CD4-positive, alpha-beta T cell (primary cell): Measurements from ENCODE around the gene SERPIND1. TPM values are rescaled to one million over a fixed set of nuclear protein-coding genes. Genes with fewer than 3 reads are reported as not detected.
"Not testable (repeated sequence)": the region's sequence is repeated elsewhere in the genome, so short reads cannot be mapped to it uniquely, and the experiment has no call there.

ENCODE experiments used
- ATAC-seq: fragments of 200-7000 bp; cut with Tn5 transposase; one replicate; pipeline ENCODE4 v1.10.0; 2022; ENCODE audit warnings: mild to moderate bottlenecking; ENCODE audit not compliant: poor library complexity
- CTCF ChIA-PET: fragments of 350-600 bp; sonication (Branson Sonifier 250); formaldehyde crosslinking; loops from one replicate; lab custom pipeline; 2021; ENCODE audit warnings: antibody characterized with exemption, inconsistent platforms; lab: Charles Lee
- POLR2A ChIA-PET: fragments of 350-600 bp; sonication (Branson Sonifier 250); formaldehyde crosslinking; loops from one replicate; lab custom pipeline; 2021; ENCODE audit warnings: antibody characterized with exemption, inconsistent platforms; lab: Charles Lee
- DNase-seq, 14 experiments: peaks; one replicate each; pipeline ENCODE4 v3.0.0-alpha.2; 2013 to 2020; ENCODE audit warnings: mixed read lengths in 2 of 14
- H3K27ac ChIP-seq, 2 donors: one replicate each; pipeline versions ENCODE4 v1.5.1 to v1.7.0; 2013; ENCODE audit warnings: low read length in 2 of 2, low read depth in 1 of 2, mild to moderate bottlenecking in 1 of 2
- H3K27me3 ChIP-seq, 2 experiments: 1 replicate in 1 of 2; 2 replicates in 1 of 2; pipeline versions ENCODE4 v1.6.1 to v1.7.0; 2013; ENCODE audit warnings: low read length in 2 of 2, control low read depth in 1 of 2, mild to moderate bottlenecking in 1 of 2, moderate library complexity in 1 of 2; ENCODE audit not compliant: insufficient read depth in 2 of 2, control insufficient read depth in 1 of 2
- H3K36me3 ChIP-seq: one replicate; pipeline ENCODE4 v1.6.1; 2013; ENCODE audit warnings: low read length, control low read depth; ENCODE audit not compliant: insufficient read depth
- H3K4me1 ChIP-seq: one replicate; pipeline ENCODE4 v1.6.1; 2013; ENCODE audit warnings: low read length, control low read depth; ENCODE audit not compliant: insufficient read depth
- H3K4me3 ChIP-seq: one replicate; pipeline ENCODE4 v1.5.1; 2013; ENCODE audit warnings: mild to moderate bottlenecking, low read length, moderate library complexity
- H3K9me3 ChIP-seq, 2 experiments: 1 replicate in 1 of 2; 2 replicates in 1 of 2; pipeline versions ENCODE4 v1.6.1 to v1.7.0; 2013; ENCODE audit warnings: low read length in 2 of 2, mild to moderate bottlenecking in 2 of 2, control low read depth in 1 of 2, moderate library complexity in 1 of 2; ENCODE audit not compliant: control insufficient read depth in 1 of 2, insufficient read depth in 1 of 2
- H3K27ac Mint-ChIP-seq: one replicate; pipeline ENCODE4 v1.8.0; 2020; ENCODE audit warnings: mixed read lengths
- H3K27me3 Mint-ChIP-seq: one replicate; pipeline ENCODE4 v1.8.0; 2021; ENCODE audit warnings: mixed read lengths
- H3K36me3 Mint-ChIP-seq: one replicate; pipeline ENCODE4 v1.8.0; 2021; ENCODE audit warnings: low read depth, mixed read lengths
- H3K4me1 Mint-ChIP-seq: one replicate; pipeline ENCODE4 v1.8.0; 2021; ENCODE audit warnings: low read depth, mixed read lengths
- H3K4me3 Mint-ChIP-seq: one replicate; pipeline ENCODE4 v1.8.0; 2020; ENCODE audit warnings: mild to moderate bottlenecking, mixed read lengths
- H3K9me3 Mint-ChIP-seq: one replicate; pipeline ENCODE4 v1.8.0; 2020; ENCODE audit warnings: mixed read lengths
- intact Hi-C, 2 experiments: fragments of 100-400 bp; cut with DNase I in 1 of 2; cut with micrococcal nuclease in 1 of 2; formaldehyde crosslinking; loops; one replicate each; pipeline versions ENCODE4 v1.15.1 to v1.9.0; 2023 to 2025; cut with DNase I, micrococcal nuclease
- total RNA-seq, 174 experiments: library from RNA in 2 of 174; stranded (reverse) in 2 of 174; gene quantifications; one replicate each; pipeline ENCODE4 v1.2.3 and lab custom pipeline; 2021 to 2026
- TF ChIP-seq, protein P1 (sequence below): fragments of 200-600 bp; IDR thresholded peaks from one replicate; pipeline ENCODE4 v1.8.0; 2022; ENCODE audit warnings: antibody characterized with exemption, mild to moderate bottlenecking

The SERPIND1 gene
- total RNA-seq, 2 experiments from 2014 or later: not detected

DNA sequence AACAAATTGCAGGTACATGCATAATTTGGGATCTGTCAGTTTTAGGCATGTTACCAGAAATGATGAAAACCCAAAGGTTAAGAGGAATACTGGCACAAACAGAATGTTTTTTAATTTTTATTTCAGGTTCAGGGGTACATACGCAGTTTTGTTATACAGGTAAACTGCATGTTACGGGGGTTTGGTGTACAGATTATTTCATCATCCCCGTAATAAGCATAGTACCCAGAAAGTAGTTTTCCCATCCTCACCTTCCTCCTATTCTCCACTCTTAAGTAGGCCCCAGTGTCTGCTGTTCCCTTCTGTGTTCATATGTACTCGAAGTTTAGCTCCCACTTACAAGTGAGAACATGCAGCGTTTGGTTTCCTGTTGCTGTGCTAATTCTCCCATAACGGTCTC, 51.7 kb downstream of the SERPIND1 start:
- Histone ChIP-seq H3K36me3 (peaks cover 51% of the 10 kb centered on the region), H3K27me3 (no peaks in the 10 kb centered on the region), H3K27ac (no peak overlapping the region), H3K4me1 (no peaks in the 10 kb centered on the region), H3K4me3 (no peak overlapping the region), H3K9me3 (no peaks in the 10 kb centered on the region)
- Mint-ChIP-seq H3K4me1 (no peaks in the 10 kb centered on the region), H3K4me3 (no peak overlapping the region), H3K27me3 (no peaks in the 10 kb centered on the region), H3K36me3 (peaks cover 82% of the 10 kb centered on the region), H3K27ac (no peak overlapping the region), H3K9me3 (no peaks in the 10 kb centered on the region)
- CTCF ChIA-PET: no interaction called here
- ATAC-seq: no peak
- TF ChIP-seq, protein P1, sequence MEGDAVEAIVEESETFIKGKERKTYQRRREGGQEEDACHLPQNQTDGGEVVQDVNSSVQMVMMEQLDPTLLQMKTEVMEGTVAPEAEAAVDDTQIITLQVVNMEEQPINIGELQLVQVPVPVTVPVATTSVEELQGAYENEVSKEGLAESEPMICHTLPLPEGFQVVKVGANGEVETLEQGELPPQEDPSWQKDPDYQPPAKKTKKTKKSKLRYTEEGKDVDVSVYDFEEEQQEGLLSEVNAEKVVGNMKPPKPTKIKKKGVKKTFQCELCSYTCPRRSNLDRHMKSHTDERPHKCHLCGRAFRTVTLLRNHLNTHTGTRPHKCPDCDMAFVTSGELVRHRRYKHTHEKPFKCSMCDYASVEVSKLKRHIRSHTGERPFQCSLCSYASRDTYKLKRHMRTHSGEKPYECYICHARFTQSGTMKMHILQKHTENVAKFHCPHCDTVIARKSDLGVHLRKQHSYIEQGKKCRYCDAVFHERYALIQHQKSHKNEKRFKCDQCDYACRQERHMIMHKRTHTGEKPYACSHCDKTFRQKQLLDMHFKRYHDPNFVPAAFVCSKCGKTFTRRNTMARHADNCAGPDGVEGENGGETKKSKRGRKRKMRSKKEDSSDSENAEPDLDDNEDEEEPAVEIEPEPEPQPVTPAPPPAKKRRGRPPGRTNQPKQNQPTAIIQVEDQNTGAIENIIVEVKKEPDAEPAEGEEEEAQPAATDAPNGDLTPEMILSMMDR: no peak
- intact Hi-C loops: no loop called here
- DNase-seq: no peak
- POLR2A ChIA-PET: no interaction called here

- intact Hi-C loops, H3K27me3 Mint-ChIP-seq, ATAC-seq, H3K27ac Mint-ChIP-seq, H3K4me3 ChIP-seq, POLR2A ChIA-PET, H3K4me3 Mint-ChIP-seq, H3K9me3 Mint-ChIP-seq, H3K4me1 ChIP-seq, H3K27ac ChIP-seq, H3K4me1 Mint-ChIP-seq, H3K27me3 ChIP-seq, H3K9me3 ChIP-seq, DNase-seq: not testable (repeated sequence)
- H3K36me3 Mint-ChIP-seq: peaks cover 88% of the 10 kb centered on the region
- H3K36me3 ChIP-seq: peaks cover 52% of the 10 kb centered on the region
- CTCF ChIA-PET: interaction anchor here (0.9 kb wide), 1 partner anchor 9 kb away, joined by 3 read pairs; no protein-coding TSS in a partner anchor
Observed at GRCh38 chr22:20826373-20827152, 52.6 kb downstream of the SERPIND1 start.

- Histone ChIP-seq H3K9me3 (no peaks in the 10 kb centered on the region), H3K4me3 (no peak overlapping the region), H3K27me3 (no peaks in the 10 kb centered on the region), H3K36me3 (peaks cover 56% of the 10 kb centered on the region), H3K27ac (no peak overlapping the region), H3K4me1 (no peaks in the 10 kb centered on the region)
- intact Hi-C loops: no loop called here
- no peaks in the 10 kb centered on the region for H3K9me3 Mint-ChIP-seq
- DNase-seq (no peak), ATAC-seq (no peak)
- TF ChIP-seq, protein P1: no peak
- peaks cover 96% of the 10 kb centered on the region for H3K36me3 Mint-ChIP-seq
- no peak overlapping the region for H3K4me3 Mint-ChIP-seq
- CTCF ChIA-PET: no interaction called here
- POLR2A ChIA-PET: interaction anchor here (0.6 kb wide), 1 partner anchor 29 kb away, joined by 3 read pairs; no protein-coding TSS in a partner anchor
- H3K27me3 Mint-ChIP-seq: no peaks in the 10 kb centered on the region
- H3K4me1 Mint-ChIP-seq: no peaks in the 10 kb centered on the region
- peak overlapping the region; percentile 7 for H3K27ac Mint-ChIP-seq
Observed at GRCh38 chr22:20829491-20830134, 55.7 kb downstream of the SERPIND1 start.
